ENCODE results near the gene AJAP1. TPM values are rescaled to one million over a fixed set of nuclear protein-coding genes. Genes with fewer than 3 reads are reported as not detected.

Gene AJAP1
- total and polyA plus RNA-seq, 10 of the 15 experiments (the other 5 are each of a cell fraction or from before 2014, with no cell fraction given) = not detected

- TF ChIP-seq, protein P1, sequence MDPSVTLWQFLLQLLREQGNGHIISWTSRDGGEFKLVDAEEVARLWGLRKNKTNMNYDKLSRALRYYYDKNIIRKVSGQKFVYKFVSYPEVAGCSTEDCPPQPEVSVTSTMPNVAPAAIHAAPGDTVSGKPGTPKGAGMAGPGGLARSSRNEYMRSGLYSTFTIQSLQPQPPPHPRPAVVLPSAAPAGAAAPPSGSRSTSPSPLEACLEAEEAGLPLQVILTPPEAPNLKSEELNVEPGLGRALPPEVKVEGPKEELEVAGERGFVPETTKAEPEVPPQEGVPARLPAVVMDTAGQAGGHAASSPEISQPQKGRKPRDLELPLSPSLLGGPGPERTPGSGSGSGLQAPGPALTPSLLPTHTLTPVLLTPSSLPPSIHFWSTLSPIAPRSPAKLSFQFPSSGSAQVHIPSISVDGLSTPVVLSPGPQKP (IDR thresholded peaks at IDR 0.05; ENCODE audit: low read depth, low read length) = no peak
- no peak for TF ChIP-seq PRDM15 (CRISPR knock-in tag; IDR thresholded peaks at IDR 0.05)
- TF ChIP-seq HDAC2 (IDR thresholded peaks at IDR 0.05) = no peak
Measured at GRCh38 chr1:4709641-4710040, 55.2 kb downstream of the AJAP1 start (continued).

GRCh38 chr1:4710592-4711415 is 56.4 kb downstream of the AJAP1 start:
- no peak overlapping the region for H3K9ac ChIP-seq (ENCODE audit: control insufficient read depth, insufficient read depth, low read length)

More at GRCh38 chr1:4710592-4711415, 56.4 kb downstream of the AJAP1 start:
- BruUV-seq (replicated peaks) = no TSS peak
- ChIA-PET SMC1A (ENCODE audit: uncharacterized antibody, unreplicated experiment) (no interaction called here), POLR2A (no interaction called here), CTCF (no interaction called here), RAD21 (ENCODE audit: unreplicated experiment) (no interaction called here)
- DNase-seq (ENCODE audit: low read depth, low spot score) (no peak), ATAC-seq (no peak), FAIRE-seq (no peak)
- in situ Hi-C loops (cut with MboI) (no loop called here), intact Hi-C loops (cut with micrococcal nuclease; ENCODE audit: unreplicated experiment) (no loop called here)
- H3K27me3 ChIP-seq (replicated peaks in 1 of 2; ENCODE audit: control insufficient read depth in 2 of 2, insufficient read depth in 2 of 2, low read length in 1 of 2) = no peaks in the 10 kb centered on the region; a peak in 1 of 4 replicates
- no peaks in the 10 kb centered on the region; the same call in 2 of the 3 replicates for H3K9me3 ChIP-seq (replicated peaks; ENCODE audit: control insufficient read depth, insufficient read depth, low read length)
- H2AFZ ChIP-seq (ENCODE audit: control insufficient read depth, low read depth, low read length) = no peak overlapping the region
- H3K79me2 ChIP-seq (ENCODE audit: control insufficient read depth, insufficient read depth, low read length) = no peaks in the 10 kb centered on the region
- WGBS (ENCODE audit: insufficient coverage, insufficient replicate concordance, low lambda C conversion rate, missing lambda C conversion rate) = 45% methylated on average over 35 of the region's 39 CpGs
- H3K36me3 ChIP-seq (ENCODE audit: control insufficient read depth in 2 of 2, insufficient read depth in 2 of 2, low read length in 1 of 2) = no peaks in the 10 kb centered on the region
- H3K4me2 ChIP-seq (ENCODE audit: control insufficient read depth, insufficient read depth) = no peak overlapping the region
- H3K4me3 ChIP-seq = no peak overlapping the region
- no peak overlapping the region for H3K27ac ChIP-seq (ENCODE audit: control insufficient read depth, insufficient read depth)
- H4K20me1 ChIP-seq (ENCODE audit: control insufficient read depth, insufficient read depth) = no peaks in the 10 kb centered on the region
- H3K4me1 ChIP-seq (ENCODE audit: control insufficient read depth, insufficient read depth, low read length) = no peaks in the 10 kb centered on the region
- TF ChIP-seq, protein P2, sequence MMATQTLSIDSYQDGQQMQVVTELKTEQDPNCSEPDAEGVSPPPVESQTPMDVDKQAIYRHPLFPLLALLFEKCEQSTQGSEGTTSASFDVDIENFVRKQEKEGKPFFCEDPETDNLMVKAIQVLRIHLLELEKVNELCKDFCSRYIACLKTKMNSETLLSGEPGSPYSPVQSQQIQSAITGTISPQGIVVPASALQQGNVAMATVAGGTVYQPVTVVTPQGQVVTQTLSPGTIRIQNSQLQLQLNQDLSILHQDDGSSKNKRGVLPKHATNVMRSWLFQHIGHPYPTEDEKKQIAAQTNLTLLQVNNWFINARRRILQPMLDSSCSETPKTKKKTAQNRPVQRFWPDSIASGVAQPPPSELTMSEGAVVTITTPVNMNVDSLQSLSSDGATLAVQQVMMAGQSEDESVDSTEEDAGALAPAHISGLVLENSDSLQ (IDR thresholded peaks at IDR 0.05) = no peak
- TF ChIP-seq NBN (IDR thresholded peaks at IDR 0.05) (no peak), TAF1 (IDR thresholded peaks at IDR 0.05; ENCODE audit: borderline replicate concordance, low read depth, low read length) (no peak), FOS (IDR thresholded peaks at IDR 0.05; ENCODE audit: borderline replicate concordance, extremely low read depth, insufficient read length) (no peak), ATF7 (IDR thresholded peaks at IDR 0.05; ENCODE audit: low read depth) (no peak), MEF2A (IDR thresholded peaks at IDR 0.05; ENCODE audit: insufficient read depth, low read depth, low read length) (no peak), E2F4 (IDR thresholded peaks at IDR 0.05; ENCODE audit: low read depth, low read length) (no peak), NRF1 (conservative IDR thresholded peaks at IDR 0.05; ENCODE audit: low read depth, low read length) (no peak), SP1 (IDR thresholded peaks at IDR 0.05; ENCODE audit: low read depth, low read length) (no peak)
- TF ChIP-seq, protein P3, sequence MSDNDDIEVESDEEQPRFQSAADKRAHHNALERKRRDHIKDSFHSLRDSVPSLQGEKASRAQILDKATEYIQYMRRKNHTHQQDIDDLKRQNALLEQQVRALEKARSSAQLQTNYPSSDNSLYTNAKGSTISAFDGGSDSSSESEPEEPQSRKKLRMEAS (IDR thresholded peaks at IDR 0.05; ENCODE audit: low read depth, low read length) = no peak
